Spinal cord (tissue), 10 donors: ENCODE measurements around the gene SH3BGRL2. TPM values are rescaled to one million over a fixed set of nuclear protein-coding genes. Genes with fewer than 3 reads are reported as not detected.
"Not testable (repeated sequence)": the region's sequence is repeated elsewhere in the genome, so short reads cannot be mapped to it uniquely, and the experiment has no call there.

ENCODE experiments used
- DNase-seq, 6 donors: peaks; one replicate each; pipeline versions ENCODE4 v3.0.0 to v3.0.0-alpha.2; 2013 to 2015; ENCODE audit warnings: low spot score in 6 of 6, low read depth in 4 of 6
- H3K27ac ChIP-seq: one replicate; pipeline ENCODE4 v1.5.1; 2013; ENCODE audit warnings: low read depth, low read length, control low read depth
- H3K27me3 ChIP-seq: one replicate; pipeline ENCODE4 v1.6.1; 2013; ENCODE audit warnings: low read length; ENCODE audit not compliant: control insufficient read depth, insufficient read depth
- H3K36me3 ChIP-seq: one replicate; pipeline ENCODE4 v1.6.1; 2013; ENCODE audit warnings: low read length; ENCODE audit not compliant: control insufficient read depth, insufficient read depth
- H3K4me1 ChIP-seq: one replicate; pipeline ENCODE4 v1.6.1; 2013; ENCODE audit warnings: low read length; ENCODE audit not compliant: control insufficient read depth, insufficient read depth
- H3K4me3 ChIP-seq: one replicate; pipeline ENCODE4 v1.5.1; 2013; ENCODE audit warnings: low read depth, low read length, control low read depth
- H3K9me3 ChIP-seq: one replicate; pipeline ENCODE4 v1.6.1; 2013; ENCODE audit warnings: low read length; ENCODE audit not compliant: control insufficient read depth, insufficient read depth
- WGBS: methylation state at CpG from one replicate; pipeline ENCODE4 v1.1.5; 2013; ENCODE audit warnings: missing lambda C conversion rate; ENCODE audit not compliant: insufficient coverage; 5-methylcytosine and 5-hydroxymethylcytosine counted together
- polyA plus RNA-seq, 2 donors: library from polyadenylated mRNA; unstranded; fragments of 120-200 nt; gene quantifications; one replicate each; pipeline ENCODE4 v1.2.1, GENCODE V29; 2013; ENCODE audit not compliant: insufficient read length in 2 of 2
- total RNA-seq, 2 donors: library from RNA; depleted of rRNA in 1 of 2; stranded (reverse); fragments of 120-200 nt in 1 of 2; fragments of >200 nt in 1 of 2; gene quantifications; one replicate each; pipeline versions ENCODE4 v1.2.3 to v1.2.4, GENCODE V29; 2013 to 2014
- donor health status: healthy.

Gene SH3BGRL2
- total and polyA plus RNA-seq, 4 donors, result 23.8 to 55.9 (median 29.7) TPM

DNA sequence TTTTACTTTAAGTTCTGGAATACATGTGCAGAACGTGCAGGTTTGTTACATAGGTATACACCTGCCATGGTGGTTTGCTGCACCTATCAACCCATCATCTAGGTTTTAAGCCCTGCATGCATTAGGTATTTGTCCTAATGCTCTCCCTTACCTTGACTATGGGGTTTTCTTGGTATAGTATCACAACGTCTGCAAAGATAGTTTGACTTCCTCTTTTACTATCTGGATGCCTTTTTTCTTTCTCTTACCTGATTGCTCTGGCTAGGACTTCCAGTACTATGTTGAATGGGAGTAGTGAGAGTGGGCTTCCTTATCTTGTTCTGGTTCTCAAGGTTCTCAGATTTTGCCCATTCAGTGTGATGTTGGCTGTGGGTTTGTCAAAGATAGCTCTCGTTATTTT is 115.2 kb downstream of the SH3BGRL2 start:
- H3K27ac ChIP-seq, H3K4me3 ChIP-seq, H3K4me1 ChIP-seq, DNase-seq, H3K36me3 ChIP-seq, H3K27me3 ChIP-seq, H3K9me3 ChIP-seq: not testable (repeated sequence)
- 83% methylated on average over 1 of the region's 3 CpGs for WGBS

- WGBS, result 0% methylated on average over 1 of the region's 4 CpGs
- Histone ChIP-seq H3K4me3 (no peak overlapping the region), H3K27me3 (no peaks in the 10 kb centered on the region), H3K36me3 (no peaks in the 10 kb centered on the region), H3K4me1 (no peaks in the 10 kb centered on the region), H3K9me3 (no peaks in the 10 kb centered on the region), H3K27ac (no peak overlapping the region)
- peak in 2 of 6 donors; percentile 20 to 83 for DNase-seq
These were observed 119.7 kb downstream of the SH3BGRL2 start for GRCh38 chr6:79750806-79751205.

Other genes with a start within 250 kb of the SH3BGRL2 start
- 10 to 100 TPM; 13.0 to 14.7 TPM for gene LCA5, start 93.9 kb upstream of the SH3BGRL2 start, total RNA-seq
- gene LCA5, start 93.9 kb upstream of the SH3BGRL2 start, polyA plus RNA-seq, result 10 to 100 TPM in 1 of 2 donors, 1 to 10 TPM in 1; 6.7 to 11.1 TPM